ENCODE data around the gene MFF. TPM values are rescaled to one million over a fixed set of nuclear protein-coding genes. Genes with fewer than 3 reads are reported as not detected.

The MFF gene
- polyA plus RNA-seq, 3 donors = 121 to 144 (median 126) TPM

DNA sequence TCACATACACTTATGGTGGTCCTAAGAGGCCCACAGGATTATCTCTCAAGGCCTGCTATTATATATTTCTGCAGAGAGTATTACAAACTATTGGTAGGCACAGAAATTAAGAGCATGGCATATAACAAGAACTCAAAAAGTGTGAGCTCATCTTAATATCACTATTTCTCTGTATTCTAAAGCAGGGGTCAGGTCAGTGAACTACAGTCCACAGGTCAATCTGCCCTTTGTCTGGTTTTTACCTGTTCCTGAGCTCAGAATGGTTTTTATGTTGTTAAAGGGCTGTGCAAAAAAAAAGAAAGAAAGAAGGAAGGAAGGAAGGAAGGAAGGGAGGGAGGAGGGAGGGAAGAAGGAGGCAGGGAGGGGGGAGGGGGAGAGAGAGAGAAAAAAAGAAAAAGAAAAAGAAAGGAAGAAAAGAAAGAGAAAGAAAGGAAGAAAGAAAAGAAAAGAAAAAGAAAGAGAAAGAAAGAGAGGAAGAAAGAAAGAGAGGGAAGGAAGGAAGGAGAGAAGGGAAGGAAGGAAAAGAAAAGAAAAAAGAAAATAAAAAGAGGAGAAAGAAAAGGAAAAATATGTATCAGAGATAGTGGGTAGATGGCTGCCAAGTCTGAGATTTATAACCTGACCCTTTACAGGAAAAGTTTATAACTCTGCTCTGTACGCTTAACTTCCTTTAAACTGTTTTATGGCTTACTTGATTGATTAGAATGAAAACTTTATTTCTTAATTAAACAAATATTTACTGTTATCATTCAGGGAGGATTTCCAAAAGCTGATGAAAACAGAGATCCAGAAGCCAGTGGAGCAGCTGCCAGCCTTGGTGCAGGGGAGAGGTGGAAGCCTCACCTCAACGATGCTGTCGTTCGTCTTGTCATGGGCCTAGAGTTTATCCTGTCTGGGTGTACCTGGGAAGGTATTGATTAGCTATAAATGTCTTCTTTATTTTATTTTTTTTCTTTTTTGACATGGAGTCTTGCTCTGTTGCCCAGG lies 73.9 kb downstream of the MFF start:
- DNase-seq = no peak

DNA sequence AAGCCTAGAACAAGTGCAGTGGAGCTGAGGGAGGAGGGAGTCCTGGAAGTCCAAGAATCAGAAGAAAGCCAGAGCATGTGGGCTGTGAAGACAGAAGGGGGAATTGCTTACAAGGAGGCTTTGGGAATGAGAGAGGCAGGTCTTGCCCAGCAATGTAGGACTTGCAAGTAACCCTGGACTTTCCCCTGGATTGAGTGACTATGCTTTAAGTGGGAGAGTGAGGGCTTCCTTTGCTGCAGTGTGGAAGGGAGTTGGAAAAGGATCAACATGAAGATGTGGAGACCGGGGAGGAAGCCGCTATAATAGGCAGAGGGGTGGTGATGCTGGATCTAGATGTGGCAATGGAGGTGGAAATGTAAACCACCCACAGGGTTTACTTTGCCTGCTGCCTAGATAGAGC lies 76.5 kb downstream of the MFF start:
- DNase-seq = no peak

DNA sequence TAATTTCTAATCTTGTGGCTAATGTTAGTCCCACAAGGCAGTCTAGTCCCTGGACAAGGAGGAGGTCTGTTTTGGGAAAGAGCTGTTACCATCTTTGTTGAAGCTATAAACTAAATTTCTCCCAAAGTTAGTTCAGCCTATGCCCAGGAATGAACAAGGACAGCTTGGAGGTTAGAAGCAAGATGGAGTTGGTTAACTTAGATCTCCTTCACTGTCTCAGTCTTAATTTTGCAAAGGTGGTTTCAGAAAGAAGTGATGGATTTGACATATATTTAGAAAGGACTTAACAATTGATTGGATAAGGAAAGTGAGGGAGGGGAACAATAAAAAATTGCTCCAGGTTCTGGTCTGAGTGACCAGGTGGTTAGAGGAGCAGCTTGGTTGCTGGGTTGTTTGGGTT lies 77.3 kb downstream of the MFF start:
- DNase-seq = no peak

DNA sequence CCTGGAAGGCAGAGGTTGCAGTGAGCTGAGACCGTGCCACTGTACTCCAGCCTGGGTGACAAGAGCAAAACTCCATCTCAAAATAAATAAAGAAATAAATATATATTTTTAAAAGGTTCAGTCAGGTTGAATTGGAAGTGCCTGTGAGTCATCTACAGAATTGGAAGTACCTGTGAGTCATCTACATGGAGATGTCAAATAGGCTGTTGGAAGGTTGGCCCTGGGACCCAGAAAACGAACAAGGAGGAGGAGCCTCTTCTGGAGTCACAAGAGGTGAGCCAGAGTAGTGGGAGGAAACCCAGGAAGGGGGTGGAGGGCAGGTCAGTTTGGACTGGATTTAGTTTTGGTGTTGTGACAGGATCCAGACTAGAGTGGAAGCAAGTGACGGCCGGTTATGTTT lies 77.9 kb downstream of the MFF start:
- no peak for DNase-seq

DNA sequence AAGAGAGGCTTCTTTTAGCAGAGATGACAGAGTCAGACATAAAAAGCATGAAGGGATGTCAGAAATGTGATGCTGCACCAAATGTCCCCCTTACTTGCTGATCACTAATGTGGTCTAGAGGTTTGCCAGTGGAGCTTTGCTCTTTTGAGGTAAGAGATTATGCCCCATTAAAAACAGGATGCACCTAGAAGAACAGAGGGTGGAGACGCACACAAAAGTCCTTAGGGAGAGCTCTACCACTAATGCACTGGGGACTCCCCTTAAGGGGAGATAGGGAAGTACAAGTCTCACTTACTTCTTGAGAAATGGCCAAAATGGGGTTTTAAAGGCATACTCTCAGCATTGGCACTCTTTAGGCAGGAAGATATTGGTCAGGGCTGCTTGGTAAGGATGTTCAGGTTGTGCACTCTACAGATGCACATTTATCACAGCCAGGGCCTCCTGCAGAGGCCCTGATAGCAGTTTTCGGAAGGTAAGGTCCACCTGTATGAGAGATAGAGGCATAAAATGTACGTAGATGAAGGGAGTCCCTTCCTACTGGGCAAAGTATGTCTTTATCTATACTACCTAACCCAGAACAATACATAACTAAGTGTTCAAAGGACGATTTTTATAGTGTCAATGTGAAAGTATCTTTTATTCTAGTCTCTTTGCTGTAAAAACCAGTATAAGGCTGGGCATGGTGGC lies 79.7 kb downstream of the MFF start:
- no peak for DNase-seq

DNA sequence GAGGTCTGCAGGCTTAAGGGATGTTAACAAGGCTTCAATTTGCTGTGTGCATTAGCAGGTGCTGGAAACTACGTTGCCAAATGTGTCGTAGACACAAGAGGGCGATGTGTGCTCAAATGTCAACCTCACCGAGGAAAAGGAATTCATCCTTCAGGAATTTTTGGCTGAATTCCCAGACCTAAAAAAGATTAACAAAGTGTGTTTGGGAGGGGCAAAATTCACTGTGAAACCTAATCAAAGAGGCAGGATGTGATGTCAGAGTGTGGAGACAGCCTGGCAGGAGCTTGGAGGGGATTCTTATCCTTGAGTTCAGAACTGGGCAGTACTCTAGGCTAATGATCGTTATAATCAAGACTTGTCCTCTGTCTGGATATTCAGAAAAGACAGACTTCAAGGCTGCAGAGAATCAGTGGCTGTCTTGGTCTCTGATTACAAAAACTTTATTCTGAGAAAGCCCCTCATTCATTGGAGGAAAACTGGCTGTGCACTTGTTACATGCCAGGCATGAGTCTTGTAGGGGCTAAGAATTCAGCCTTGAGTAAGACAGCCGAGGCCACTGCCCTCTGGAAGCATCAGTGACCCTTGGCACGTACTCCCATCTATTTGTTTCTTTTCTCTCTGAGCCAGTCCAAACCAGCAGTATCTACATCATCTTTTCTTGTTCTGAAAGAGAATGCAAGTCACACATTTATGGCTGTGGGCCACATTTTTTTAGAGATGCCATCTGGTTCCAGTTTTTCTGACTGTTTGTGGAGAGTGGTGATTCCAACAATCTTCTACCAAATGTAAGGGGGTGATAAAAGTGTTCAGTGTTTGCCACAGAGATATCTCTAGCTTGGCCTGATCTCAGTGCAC lies 81.4 kb downstream of the MFF start:
- DNase-seq = peak; percentile 96

Other genes with a start within 250 kb of the MFF start
- 10 to 100 TPM; 40.6 to 53.5 (median 50.9) TPM for gene COL4A4, start 161.0 kb upstream of the MFF start, polyA plus RNA-seq (ENCODE audit: insufficient read length in 3 of 3)
- gene COL4A3, start 160.6 kb upstream of the MFF start, polyA plus RNA-seq (ENCODE audit: insufficient read length in 3 of 3) = 10 to 100 TPM; 33.6 to 88.8 (median 70.7) TPM
- gene TM4SF20, start 54.1 kb downstream of the MFF start, polyA plus RNA-seq (ENCODE audit: insufficient read length in 3 of 3) = under 1 TPM; 0.11 to 0.16 (median 0.16) TPM
- gene SCYGR1, start 62.7 kb downstream of the MFF start, polyA plus RNA-seq (ENCODE audit: insufficient read length in 3 of 3) = not detected
- gene AGFG1, start 146.9 kb downstream of the MFF start, polyA plus RNA-seq (ENCODE audit: insufficient read length in 3 of 3) = 10 to 100 TPM; 68.5 to 78.6 (median 71.1) TPM